Activated CD4-positive, alpha-beta T cell treated with anti-CD3 and anti-CD28 coated beads, Interleukin-2, amount 50 U/mL, for 24 hours (primary cell): ENCODE data around the gene MTUS2.
A peak's percentile ranks its signal among the peaks of the same experiment; 100 is the strongest.
"Not testable (repeated sequence)": the region's sequence is repeated elsewhere in the genome, so short reads cannot be mapped to it uniquely, and the experiment has no call there.

Experiments
- DNase-seq, 2 donors: peaks; one replicate each; pipeline ENCODE4 v3.0.0-alpha.2; 2020; ENCODE audit warnings: low read depth in 1 of 2, low spot score in 1 of 2

Gene MTUS2

DNA sequence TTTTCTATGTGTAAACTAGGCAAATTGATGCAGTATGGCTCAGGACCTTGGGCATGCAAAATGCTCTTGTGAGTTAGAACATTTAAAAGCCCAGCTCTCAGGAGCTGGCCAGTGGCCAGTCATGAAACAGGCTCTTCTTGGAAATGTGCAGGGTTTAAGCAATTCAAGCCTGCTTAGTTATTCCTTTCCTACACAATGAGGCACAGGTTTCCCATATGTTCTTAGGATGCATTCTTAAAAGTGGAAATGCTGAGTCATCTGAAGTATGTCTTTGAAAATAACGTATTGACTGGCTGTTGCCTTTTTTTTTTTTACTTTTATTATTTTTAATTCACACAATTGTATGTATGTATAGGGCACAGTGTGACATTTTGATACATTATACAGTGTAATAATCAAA is 474.7 kb downstream of the MTUS2 start:
- DNase-seq: no peak

DNA sequence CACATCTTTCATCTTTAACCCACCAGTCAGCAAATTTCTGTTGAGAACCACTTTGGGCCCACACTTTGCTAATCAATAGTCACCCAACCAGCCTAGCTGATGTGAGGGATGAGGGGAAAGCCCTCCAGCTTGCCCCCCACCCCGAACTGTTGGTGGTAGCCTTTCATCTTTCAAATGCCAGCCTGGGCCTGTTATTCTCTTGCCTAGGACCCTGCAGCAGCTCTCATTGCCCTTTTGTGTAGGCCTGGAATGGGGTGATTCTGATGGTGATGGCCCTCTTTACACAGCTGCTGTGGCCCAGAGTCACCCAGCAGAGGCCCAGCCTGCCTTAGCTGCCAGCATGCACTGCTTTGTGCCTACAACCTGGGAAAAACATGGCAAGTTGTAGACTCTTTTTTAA is 480.9 kb downstream of the MTUS2 start:
- DNase-seq: no peak

DNA sequence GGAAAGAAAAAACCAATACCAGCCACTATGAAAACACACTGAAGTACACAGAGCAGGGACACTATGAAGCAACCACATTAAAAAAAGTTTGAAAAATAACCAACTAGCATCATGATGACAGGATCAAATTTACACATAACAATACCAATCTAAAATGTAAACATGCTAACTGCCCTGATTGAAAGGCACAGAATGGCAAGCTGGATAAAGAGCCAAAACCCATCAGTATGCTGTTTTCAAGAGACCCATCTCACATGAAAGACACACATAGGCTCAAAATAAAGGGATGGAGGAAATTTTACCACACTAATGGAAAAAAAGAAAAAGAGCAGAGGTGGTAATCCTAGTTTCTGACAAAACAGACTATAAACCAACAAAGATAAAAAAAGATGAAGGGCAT is 484.0 kb downstream of the MTUS2 start:
- DNase-seq: no peak

DNA sequence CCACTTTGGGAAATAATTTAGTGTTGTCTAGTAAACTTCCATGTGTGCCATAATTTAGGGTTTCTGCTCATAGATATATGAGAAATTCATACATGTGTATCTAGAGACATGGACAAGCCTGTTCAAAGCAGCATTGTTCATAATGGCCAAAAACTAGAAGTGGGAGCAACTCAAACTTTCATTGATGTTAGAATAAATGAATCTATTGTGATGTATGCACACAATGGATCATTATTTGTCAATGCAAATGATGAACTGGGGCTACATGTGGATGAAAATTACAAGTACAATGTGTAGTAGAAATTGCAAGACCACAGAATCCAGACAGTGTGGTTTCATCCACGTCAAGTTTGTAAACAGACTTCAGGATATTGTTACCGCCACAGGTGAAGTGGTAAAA is 490.7 kb downstream of the MTUS2 start:
- DNase-seq: no peak

DNA sequence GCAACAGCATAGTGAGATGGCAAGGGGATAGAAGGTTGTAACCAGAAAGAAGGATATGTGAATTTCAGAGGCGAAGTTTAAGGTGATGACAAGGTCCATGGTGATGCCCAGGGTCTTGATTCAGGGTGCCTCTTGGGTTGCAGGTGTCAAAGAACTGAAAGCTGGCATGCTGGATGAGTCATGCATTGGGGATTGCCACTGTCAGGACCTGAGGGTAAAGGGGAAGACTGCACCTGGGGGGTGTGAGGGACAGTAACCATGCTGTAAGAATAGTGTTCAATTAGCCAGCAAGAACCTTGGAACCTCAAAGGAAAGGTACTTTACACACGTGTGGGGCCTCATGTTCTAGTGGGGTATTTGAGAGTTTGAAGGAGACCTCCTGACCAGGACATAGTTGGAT is 495.7 kb downstream of the MTUS2 start:
- DNase-seq: no peak

DNA sequence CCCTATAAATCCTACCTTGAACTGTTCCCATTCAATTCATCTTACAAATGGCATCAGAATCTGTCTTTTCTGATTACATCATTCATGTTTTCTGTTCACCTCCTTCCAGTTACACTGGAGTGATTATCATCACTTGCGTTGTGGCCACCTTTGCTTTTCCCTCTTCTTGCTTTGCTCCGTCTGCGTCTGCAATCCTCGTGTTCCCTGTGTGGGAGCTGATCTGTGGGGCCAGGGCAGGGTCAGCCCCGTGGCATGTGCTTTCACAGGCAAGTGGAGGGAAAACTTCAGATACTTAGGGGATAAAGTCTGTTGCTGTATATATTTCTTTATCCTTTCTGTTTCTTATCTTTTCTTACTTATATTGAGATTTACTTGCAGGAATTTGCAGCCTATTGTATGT is 497.7 kb downstream of the MTUS2 start:
- no peak for DNase-seq

DNA sequence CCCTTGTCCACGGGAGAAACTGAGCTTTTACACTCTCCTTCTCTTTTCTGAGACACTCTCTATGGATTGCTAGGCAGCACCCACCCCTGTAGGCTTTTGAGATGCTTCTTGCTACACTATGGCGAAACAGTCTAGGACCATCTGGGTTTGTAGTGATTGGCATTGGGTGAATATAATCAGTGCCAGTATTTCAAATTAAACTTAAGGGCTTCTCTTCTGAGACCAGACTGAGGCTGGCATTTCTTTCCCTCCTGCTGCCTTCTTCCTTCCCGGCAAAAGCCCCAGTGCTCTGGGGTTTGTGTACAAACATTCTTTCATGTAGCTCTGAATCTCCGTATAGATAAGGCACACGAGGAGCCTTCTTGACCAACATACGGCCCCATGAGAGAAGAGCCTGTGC is 498.6 kb downstream of the MTUS2 start:
- no peak for DNase-seq

DNA sequence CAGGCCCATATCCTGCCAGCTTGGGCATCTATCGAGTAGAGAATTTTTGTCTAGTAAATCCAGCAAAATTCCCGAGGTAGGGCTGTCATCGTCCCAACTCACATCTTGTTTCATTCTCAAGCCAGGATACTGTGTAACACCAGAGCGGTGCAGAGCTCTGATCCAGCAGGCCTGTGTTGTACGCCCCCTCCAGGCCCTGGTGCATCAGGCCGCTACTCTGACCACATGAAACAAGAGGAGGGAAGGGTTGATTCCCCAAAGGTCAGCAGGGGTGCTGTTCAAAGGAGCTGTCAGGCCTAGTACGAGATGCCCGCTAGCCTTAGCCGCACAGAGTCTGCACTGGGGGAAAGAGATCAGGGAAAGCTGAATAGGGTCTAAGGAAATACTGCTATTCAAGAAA is 499.3 kb downstream of the MTUS2 start:
- DNase-seq: no peak

DNA sequence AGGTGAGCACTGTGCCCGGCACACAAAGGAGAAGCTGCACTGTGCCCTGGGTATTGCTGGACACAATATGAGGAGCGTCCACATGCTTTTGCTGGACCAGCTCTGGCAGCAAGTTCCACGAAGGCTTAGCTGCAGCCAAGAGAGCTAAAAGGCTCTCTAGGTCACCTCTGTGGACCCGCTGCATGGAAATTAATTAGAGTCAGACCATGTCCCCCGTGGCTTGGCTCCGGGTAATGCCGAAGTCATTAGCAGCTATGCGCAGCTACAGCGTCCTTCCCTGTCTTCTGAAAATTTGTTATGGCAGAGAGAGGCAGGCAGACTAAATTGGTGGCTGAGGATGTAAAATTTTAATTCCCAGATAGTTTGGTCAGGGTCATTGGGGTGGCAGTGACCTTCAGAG is 503.8 kb downstream of the MTUS2 start:
- DNase-seq: no peak

DNA sequence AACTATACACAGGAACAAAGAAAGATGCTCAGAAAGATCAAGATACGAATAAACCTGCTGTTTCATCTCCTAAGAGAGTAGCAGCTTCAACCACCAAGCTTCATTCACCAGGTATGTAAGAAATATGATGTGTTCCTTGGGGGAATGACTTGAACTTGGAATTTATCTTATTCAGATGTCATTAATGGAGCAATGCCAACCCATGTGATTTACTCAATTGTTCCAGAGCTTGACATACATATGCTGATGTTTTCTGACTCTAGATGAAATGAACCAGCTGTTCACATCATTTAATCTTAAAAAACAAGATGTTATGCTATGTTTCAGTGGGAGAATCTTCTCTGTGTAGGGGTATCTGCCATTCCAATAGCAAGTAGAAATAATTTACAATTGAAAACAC is 504.5 kb downstream of the MTUS2 start:
- DNase-seq: no peak

DNA sequence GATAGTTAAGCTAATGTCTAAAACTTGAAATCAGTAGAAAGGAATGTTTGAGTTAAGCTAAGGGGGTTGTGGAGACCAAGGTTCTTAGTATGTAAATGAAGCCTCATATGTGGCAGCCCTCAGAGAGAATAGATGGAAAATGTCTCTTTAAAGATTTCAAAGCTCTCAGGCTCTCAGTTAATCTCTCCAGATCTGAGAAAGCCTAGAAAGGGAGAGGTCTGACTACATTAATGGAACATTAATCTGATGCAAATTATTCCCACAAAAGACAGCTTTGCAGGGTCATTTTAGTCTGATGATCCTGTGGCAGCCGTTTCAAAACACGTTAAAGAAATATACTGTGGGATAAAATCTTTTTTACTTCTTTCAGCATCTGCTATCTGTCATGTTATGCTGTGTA is 508.4 kb downstream of the MTUS2 start:
- DNase-seq: no peak

DNA sequence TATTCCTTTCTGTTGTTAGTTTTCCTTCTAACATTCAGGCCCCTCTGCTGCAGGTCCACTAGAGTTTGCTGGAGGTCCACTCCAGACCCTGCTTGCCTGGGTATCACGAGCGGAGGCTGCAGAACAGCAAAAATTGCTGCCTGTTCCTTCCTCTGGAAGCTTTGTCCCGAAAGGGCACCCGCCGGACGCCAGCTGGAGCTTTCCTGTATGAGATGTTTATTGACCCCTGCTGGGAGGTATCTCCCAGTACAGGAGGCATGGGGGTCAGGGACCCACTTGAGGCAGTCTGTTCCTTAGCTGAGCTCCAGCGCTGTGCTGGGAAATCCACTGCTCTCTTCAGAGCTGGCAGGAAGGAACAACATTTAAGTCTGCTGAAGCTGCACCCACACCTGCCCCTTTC is 516.2 kb downstream of the MTUS2 start:
- DNase-seq: no peak

DNA sequence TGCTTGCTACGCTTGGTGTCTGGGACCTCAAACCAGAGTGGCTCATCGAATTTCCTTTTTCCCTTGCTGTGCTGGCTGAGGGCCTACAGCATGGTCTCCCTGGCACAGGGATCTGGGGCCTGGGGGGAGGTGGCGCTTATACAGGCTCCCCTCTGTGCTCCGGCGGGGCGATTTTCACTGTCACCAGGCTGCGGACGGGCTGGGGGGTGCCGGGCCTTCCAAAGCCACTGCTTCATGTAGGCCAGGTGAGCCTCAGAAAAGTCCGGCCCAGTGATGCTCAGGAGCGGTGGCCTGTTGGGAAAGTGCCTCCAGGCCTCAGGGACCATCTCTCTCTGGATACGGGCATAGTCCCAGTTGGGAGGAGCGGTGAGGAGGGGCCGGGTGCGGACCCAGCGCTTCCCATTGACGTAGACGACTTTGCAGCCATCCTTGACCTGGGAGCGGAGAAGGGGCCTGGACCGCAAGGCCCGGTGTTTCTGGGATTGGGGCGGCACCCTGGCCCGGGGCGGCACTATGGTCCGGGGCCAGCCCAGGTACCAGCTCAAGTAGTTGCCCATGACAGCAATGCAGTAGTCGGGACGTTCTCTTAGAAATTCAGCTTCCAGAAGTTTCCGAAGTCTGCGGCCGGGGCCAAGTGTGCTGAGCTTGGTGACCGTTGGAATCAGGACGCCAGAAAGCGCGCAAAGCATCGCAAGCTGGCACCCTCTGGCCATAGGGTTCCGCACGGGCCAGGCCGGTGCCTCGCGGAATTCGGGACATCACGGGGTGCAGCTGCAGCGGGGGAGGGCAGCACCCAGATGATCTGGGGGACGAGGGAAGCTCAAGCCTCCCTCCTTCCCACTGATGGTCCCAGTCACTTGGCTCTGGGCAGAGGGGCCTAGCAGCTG is 519.5 kb downstream of the MTUS2 start:
- DNase-seq: no peak

DNA sequence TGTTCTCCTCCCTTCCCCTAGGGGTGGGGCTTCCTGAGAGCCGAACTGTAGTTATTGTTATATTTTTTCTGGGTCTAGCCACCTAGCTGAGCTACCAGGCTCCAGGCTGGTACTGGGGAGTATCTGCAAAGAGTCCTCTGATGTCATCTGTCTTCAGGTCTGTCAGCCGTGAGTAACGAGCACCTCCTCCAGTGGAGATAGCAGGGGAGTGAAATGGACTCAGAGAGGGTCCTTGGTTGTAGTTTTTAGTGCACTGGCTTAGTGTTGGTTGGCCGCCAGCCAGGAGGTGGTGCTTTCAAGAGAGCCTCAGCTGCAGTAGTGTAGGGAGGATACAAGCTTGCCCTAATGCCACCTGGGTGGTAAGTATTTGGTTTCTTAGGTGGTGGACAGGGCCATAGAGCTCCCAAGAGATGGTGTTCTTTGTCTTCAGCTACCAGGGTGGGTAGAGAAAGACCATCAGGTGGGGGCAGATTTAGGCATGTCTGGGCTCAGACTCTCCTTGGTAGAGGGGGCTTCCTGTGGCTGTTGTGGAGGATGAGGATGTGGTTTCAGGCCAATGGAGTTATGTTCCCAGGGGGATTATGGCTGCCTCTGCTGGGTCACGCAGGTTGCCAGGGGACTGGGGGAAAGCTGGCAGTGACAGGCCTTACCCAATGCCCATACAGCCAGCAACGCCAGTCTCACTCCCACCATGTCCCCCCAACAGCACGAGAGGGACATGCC is 525.9 kb downstream of the MTUS2 start:
- not testable (repeated sequence) for DNase-seq

DNA sequence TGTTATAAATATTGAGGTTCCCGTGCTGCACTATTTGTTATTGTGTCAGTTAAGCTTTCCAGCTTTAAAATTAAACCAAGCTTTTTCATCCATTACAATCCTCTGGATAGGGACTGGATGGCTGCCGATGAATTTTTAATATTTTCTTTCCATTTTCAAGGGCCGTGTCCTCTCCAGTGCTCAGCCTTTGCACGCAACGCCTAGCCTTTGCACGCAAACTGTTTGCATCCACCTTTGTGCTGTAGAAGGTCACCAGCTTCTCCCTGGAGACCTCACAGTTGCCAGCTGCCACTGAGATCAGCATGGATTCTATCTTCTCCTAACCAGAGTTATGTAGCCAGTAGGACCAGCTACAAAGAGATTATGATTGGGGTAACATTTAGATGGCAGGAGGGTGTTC is 534.9 kb downstream of the MTUS2 start:
- DNase-seq: no peak

DNA sequence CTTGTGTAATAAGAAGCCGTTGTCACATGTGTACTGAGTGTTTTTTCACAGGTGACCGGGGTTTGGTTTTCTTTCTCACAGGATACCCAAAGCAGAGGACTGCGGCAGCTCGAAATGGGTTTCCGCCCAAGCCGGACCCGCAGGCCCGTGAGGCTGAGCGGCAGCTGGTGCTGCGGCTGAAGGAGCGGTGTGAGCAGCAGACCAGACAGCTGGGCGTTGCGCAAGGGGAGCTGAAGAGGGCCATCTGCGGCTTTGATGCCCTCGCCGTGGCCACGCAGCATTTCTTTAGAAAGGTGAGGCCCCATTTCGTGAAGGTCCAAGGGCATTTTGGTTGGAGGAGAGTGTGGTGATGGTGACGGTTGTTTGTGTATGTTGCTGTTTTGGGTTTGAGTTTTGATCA is 539.0 kb downstream of the MTUS2 start:
- no peak for DNase-seq

DNA sequence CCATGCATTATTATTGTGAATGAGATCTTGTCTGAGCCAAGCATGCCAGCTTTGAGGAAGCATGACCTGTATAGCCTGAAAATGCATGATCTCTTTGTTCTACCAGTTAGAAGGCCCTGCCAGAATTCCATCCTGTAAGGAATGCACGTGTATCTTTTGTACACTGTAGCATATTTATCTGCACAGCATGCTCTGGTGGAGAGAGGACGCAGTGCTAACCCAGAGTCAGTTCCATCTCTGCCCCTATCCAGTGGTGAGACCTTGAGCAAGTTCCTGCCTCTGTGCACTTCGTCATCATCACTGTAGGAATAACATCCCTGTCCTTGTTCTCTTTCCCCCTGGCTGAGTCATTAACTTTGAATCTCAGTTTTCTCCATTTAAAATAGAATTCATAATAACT is 541.6 kb downstream of the MTUS2 start:
- DNase-seq: no peak

DNA sequence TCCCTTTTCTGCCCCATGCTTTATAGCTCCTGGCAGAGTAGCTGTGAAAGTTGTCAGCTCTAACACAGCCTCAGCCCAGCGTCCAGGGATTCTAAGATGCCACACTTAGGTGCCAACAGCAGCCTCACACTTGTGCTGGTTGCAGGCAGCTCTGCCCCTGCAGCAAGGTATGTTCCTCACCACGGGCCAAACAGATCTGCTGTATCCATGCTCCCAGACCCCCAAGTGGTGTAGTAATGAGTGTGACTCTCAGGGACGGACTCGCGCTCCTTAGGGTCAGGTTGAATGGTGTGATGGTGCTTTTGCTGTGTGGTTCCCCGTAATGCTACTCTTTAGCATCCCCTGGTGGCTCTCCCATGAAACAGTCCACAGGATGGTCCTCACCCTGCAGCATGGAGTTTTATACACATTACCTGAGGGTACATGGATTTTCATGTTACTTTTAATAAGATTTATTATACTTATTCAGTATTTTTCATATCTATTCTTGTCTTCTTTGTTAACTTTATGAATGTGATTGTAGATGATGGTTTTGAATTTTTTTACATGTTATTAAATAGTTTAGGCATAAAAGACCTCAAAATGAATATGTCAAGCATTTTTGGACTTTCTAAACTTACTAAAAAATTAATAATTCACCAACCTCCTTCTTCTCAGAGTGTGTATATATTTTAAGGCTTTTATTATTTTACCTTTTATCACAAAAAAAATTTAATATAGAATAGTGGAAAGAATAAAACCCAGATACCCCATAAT is 542.9 kb downstream of the MTUS2 start:
- peak in 1 of 2 donors; percentile 14 for DNase-seq

DNA sequence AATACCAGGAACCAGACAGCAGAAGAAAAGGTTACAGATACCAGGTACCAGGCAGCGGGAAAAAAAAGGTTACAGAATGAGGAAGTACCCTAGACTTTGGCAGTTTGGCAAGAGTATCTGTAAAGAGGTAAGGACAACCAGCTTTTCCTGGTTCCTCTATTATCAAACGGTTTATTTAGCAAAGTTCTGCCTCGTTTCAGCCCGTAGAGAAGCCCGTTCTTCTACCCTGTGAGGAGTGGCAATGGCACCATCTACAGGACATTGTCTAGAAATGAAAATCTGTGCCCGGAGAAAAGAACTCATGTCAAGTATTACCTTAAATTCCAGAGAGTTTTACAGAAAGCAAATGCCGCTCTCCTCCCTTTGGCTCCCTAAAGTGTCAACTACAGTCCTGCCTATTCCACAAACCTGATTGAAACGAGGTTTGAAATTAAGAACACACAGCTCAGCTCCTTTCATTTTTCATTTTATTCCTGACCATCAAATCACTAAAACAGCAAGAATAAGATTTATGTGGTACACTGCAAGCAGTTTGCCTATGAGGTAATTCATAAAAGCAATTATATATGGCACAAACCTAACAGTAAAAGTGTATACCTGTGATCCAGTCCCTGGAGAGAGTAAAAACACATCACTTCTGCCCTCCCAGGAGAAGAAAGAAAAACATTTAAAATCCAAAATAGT is 549.1 kb downstream of the MTUS2 start:
- DNase-seq: no peak

DNA sequence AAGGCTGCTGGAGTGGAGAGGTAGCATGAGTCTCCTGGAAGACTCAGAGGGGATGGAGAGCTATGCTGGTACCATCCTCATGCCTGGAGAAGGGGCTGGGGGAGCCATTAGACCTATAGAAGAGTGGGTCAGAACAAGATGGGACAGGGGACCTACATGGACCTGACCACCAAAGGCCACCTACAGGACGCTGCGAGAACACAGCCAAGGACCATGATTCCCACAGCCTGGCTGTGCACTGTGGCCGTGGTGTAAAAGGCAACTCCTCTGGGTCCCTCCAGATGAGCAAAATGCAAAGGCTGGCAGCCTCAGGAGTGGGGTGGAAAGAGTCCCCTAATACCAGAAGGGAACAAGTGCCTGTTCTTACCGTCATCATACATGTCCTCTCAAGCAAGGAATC is 559.1 kb downstream of the MTUS2 start:
- DNase-seq: no peak

DNA sequence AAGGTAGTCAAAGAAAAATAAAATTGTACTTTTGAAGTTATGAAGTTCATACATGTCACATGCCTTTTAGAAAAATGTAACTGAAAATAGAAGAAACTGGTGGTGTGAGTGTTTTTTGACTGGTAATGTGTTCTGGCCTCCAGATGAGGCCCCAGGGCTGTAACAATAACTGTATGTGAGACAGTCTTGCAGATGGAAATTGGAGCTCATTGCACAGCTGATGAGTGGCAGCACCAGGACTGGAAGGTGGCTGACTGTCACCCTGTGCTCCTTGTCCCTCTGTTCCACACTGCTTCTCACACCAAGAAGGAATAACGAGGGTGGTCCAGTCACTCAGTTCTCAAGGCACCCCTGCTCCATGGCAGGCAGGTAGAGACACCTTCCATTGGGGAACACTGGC is 559.7 kb downstream of the MTUS2 start:
- no peak for DNase-seq
